HT1080 (cell line): ENCODE results near the gene EIF4B. TPM values are rescaled to one million over a fixed set of nuclear protein-coding genes. Genes with fewer than 3 reads are reported as not detected.

ENCODE experiments used
- DNase-seq: peaks from one replicate; pipeline ENCODE4 v3.0.0-alpha.2; 2015; ENCODE audit warnings: low read depth
- total RNA-seq: library from RNA; depleted of rRNA; stranded (reverse); fragments of >200 nt; shearing (Covaris generic); gene quantifications from 2 replicates; pipeline ENCODE4 v1.2.3, GENCODE V29; 2014

Gene EIF4B
- total RNA-seq, 1 experiment from 2014 or later: 574 TPM

DNA sequence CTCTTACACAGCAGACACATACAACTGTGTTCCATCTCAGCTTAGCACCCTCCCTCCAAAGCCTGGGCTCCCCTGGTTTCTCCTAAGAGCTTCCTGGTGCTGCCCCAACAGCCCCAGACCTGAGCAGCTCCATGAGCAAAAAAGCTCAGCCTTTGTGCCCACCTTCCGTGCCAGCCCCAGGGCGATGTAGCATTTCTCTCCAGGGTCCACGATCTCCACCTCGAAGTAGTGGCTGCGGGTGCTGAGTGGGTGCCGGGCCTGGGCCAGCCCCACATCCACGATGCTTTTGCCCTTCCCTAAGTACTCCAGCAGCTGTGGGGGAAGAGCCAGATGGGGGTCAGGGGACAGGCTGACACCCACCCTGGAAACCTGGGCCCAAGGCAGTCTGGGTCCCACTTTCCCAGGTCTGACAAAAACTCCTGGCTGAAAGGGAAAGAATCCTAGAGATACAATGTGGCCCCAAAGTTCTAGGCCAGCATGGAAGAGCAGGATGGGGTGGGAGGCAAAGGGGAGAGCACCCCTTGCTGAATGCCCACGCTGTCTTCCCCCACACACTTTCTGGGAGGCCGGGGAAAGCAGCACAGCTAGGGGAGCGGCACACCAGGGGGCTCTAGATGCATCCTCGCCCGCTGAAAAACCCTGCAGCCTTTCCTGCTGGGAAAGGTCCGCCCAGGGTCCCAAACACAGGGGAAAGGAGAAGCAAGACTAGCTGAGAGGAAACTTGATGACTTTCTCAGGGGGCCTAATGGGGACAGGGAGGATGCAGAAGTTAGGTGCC, 61.9 kb downstream of the EIF4B start:
- no peak for DNase-seq

GRCh38 chr12:53068811-53069585, 62.7 kb downstream of the EIF4B start:
- no peak for DNase-seq

DNA sequence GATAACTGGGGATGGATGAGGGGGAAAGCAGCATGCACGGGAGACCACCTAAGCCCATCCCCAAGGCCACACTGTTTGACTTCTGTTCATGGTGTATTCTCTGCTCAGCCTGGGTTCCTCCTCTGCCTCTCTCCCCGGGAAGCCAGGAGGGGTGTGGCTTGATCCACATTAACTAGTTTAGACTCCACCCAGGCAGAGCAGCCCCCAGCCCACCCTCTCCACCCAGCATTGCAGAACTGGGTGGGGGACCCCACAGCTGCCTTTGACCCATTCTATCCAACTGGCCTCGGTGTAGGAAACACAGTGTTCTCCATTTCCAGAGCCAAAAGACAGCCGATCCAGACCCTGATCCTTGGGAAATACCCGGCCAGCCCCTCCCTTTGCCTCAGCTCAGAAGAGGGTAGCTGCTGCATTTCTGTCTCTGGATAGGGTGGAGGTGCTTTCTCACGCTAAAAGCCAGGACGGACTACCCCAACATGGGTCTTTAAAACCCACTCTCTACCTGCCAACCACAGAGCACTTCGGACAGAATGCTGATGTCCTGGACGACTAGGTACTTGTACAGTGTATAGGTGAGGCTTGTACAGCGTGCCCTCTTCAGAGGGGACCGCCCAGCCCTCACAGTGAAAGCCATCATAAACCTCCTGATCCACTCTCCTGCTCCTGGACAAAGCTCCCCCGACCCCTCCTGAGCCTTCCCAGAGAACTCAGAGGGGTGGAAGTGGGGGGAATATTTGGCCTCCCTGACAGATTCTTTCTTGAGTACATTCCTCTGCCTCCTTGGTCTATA, 63.6 kb downstream of the EIF4B start:
- no peak for DNase-seq

- DNase-seq: no peak
Observed at GRCh38 chr12:53070877-53071492, 64.7 kb downstream of the EIF4B start.

GRCh38 chr12:53071591-53072551, 65.6 kb downstream of the EIF4B start:
- no peak for DNase-seq

DNA sequence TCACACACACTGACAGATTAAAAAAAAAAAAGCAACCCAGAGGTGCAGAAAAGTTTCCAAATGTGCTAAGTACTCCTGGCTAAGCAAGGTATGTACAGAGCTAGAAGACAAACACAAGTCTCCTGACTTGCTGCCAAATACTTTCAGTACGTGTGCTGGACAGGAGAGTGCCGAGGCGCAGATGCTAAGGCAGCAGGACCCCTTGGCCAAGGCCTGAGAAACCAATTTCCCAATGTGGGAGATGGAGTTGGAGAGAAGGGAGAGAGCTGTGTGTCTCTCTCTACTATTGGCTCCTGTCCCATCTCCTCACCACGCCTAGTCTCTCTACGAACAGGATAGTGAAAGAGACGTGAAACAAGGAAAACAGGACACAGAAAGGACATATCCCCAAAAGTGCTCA, 67.6 kb downstream of the EIF4B start:
- DNase-seq: no peak

- DNase-seq: no peak
Observed at GRCh38 chr12:53074283-53074998, 68.2 kb downstream of the EIF4B start.

DNA sequence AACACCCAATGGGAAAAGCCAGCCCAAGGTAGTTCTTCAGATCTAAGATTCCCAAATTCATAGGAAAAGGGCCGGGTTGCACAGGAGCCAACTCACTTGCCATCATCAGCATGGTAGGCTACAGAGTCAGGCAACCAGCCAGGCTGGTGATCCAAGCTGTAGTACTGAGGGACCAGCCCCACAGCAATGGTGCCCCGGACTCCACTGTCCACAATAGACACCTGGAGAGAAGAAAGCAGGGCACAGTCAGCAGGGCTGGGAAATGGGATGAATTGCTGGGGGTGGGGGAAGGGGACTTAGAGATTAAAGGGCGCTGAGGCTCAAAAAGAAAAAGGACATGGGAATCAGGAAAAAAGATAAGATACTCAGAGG, 68.7 kb downstream of the EIF4B start:
- no peak for DNase-seq

- DNase-seq: no peak
Observed at GRCh38 chr12:53076461-53076860, 70.2 kb downstream of the EIF4B start.

GRCh38 chr12:53077030-53077429, 70.8 kb downstream of the EIF4B start:
- DNase-seq: no peak

GRCh38 chr12:53078425-53079225, 72.4 kb downstream of the EIF4B start:
- DNase-seq: peak; percentile 38

- peak; percentile 96 for DNase-seq
Observed at GRCh38 chr12:53079226-53080117, 73.2 kb downstream of the EIF4B start, which contains the start of gene SPRYD3. Gene SPRYD3, minus strand, starts transcription at chr12:53079390. Its CDS starts 57 bp downstream, at chr12:53079333.

- no peak for DNase-seq
Observed at GRCh38 chr12:53082637-53083175, 76.5 kb downstream of the EIF4B start.

- DNase-seq: no peak
Observed at GRCh38 chr12:53086361-53086760, 80.1 kb downstream of the EIF4B start.

- no peak for DNase-seq
Observed at GRCh38 chr12:53090105-53090504, 83.8 kb downstream of the EIF4B start.

GRCh38 chr12:53090554-53090953, 84.3 kb downstream of the EIF4B start:
- no peak for DNase-seq

DNA sequence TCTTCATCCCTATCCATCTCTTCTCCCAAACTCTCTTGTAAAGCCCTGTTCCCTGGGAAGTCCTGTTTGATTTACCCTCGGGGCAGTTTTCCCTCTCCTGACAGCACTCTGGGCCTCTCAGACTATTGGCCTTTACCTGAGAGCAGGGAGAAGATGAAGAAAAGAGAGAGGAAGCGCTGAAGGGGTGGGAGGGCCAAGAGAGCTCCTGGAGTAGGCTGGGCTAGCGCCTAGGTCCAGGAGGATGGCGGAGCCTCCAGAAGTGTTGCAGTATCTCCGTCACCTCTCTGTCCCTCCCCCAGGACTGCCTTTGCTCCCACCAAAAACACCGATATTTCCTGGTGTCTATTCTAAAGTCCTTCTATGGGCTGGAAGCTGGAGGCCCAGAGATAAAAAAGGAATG, 85.5 kb downstream of the EIF4B start:
- no peak for DNase-seq
